ENCODE results near the gene EIF5. TPM values are rescaled to one million over a fixed set of nuclear protein-coding genes. Genes with fewer than 3 reads are reported as not detected.

EIF5 gene
- total RNA-seq, 1 donor from 2014 or later, result 256 TPM

DNA sequence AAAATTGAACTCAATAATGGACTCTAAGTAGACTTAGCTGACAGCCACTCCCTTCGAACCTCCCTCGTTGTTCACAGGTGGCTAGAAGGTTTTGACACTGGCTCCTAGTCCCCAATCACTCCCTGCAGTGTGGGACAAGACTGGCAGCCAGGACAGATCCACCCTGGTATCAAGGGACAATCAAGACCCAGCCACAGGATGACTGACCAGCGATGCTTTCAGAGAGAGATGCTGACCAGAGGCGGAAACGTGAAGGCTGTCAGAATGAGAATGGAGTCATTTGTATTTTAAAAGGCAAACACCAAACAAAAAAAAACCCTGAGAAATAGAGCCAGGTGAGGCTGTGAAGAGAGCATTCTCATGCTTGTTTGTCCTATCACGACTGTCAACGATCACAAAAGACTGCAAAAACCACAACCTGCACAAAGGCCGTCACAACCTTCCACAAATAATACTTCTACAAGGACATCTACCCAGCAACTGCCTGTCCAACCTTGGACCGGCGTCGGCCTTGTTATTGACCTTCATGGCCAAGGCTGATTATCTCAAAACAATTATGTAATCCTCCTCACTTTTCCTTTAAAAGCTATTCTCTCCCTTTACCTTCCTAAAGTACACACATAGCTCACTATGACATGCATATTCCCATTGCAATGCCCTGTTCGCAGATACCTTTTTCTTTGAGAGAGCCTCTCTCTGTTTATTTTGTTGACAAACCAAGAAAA, 13.2 kb downstream of the EIF5 start:
- Mint-ChIP-seq H3K36me3 (peaks cover 25% of the 10 kb centered on the region), H3K9me3 (no peaks in the 10 kb centered on the region), H3K4me3 (no peak overlapping the region), H3K27ac (no peak overlapping the region), H3K4me1 (no peaks in the 10 kb centered on the region), H3K27me3 (ENCODE audit: low read depth) (no peaks in the 10 kb centered on the region)
- no peak for DNase-seq (ENCODE audit: low spot score in 2 of 2, unreplicated experiment in 2 of 2)
- TF ChIP-seq, protein P1, sequence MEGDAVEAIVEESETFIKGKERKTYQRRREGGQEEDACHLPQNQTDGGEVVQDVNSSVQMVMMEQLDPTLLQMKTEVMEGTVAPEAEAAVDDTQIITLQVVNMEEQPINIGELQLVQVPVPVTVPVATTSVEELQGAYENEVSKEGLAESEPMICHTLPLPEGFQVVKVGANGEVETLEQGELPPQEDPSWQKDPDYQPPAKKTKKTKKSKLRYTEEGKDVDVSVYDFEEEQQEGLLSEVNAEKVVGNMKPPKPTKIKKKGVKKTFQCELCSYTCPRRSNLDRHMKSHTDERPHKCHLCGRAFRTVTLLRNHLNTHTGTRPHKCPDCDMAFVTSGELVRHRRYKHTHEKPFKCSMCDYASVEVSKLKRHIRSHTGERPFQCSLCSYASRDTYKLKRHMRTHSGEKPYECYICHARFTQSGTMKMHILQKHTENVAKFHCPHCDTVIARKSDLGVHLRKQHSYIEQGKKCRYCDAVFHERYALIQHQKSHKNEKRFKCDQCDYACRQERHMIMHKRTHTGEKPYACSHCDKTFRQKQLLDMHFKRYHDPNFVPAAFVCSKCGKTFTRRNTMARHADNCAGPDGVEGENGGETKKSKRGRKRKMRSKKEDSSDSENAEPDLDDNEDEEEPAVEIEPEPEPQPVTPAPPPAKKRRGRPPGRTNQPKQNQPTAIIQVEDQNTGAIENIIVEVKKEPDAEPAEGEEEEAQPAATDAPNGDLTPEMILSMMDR (IDR thresholded peaks at IDR 0.05; ENCODE audit: unreplicated experiment), result no peak

DNA sequence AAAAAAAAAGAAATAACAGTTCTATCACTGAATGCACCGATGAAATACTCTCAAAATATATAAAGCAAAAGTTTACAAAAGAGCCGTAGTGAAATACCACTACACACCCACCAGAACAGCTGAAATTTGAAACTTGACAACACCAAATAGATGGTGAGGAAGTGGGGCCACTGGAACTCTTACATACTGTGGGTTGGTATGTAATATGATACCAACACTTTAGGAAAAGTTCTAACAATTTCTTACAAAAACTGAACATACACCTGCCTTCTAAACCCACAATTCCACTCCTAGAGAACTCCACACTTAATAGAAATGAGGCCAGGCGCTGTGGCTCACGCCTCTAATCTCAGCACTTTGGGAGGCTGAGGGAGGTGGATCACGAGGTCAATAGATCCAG, 14.1 kb downstream of the EIF5 start:
- Mint-ChIP-seq H3K9me3 (no peaks in the 10 kb centered on the region), H3K27me3 (ENCODE audit: low read depth) (peaks cover 4% of the 10 kb centered on the region), H3K27ac (no peak overlapping the region), H3K4me1 (no peaks in the 10 kb centered on the region), H3K36me3 (peaks cover 19% of the 10 kb centered on the region), H3K4me3 (no peak overlapping the region)
- DNase-seq (ENCODE audit: low spot score in 2 of 2, unreplicated experiment in 2 of 2), result no peak
- TF ChIP-seq, protein P1 (IDR thresholded peaks at IDR 0.05; ENCODE audit: unreplicated experiment), result no peak

DNA sequence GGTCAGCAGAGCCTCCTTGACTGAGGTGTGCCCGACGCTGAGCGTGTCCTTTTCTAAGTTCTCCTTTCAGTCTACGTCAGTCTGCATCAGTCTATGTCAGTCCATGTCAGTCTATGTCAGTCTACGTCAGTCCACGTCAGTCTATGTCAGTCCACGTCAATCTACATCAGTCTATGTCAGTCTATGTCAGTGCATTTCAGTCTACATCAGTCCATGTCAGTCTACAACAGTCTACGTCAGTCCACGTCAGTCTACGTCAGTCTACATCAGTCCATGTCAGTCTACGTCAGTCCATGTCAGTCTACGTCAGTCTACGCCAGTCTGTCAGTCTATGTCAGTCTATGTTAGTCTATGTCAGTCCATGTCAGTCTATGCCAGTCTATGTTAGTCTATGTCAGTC, 15.9 kb downstream of the EIF5 start:
- no peak for DNase-seq (ENCODE audit: low spot score in 2 of 2, unreplicated experiment in 2 of 2)
- TF ChIP-seq, protein P1 (IDR thresholded peaks at IDR 0.05; ENCODE audit: unreplicated experiment), result no peak
- H3K4me3 Mint-ChIP-seq, result no peak overlapping the region
- H3K9me3 Mint-ChIP-seq, result no peaks in the 10 kb centered on the region
- peaks cover 4% of the 10 kb centered on the region for H3K36me3 Mint-ChIP-seq
- no peaks in the 10 kb centered on the region for H3K4me1 Mint-ChIP-seq
- no peak overlapping the region for H3K27ac Mint-ChIP-seq
- H3K27me3 Mint-ChIP-seq (ENCODE audit: low read depth), result peaks cover 11% of the 10 kb centered on the region

DNA sequence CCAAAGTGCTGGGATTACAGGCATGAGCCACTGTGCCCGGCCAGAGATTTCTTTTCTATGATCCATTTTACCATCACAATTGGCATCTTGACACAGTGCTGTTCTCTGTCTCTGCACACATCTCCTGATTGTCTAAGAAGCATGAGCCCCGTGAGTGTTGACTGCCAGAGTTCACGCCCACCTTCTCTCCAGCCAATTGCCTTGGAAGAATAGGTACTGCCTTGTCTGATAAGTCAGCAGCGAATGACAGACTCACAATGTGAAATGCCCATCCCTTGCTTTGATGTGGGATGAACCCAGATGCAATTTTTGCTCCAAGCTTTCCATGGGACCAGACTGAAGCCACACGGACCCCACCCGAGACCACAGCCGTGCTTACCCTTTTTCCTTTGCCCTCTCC, 19.3 kb downstream of the EIF5 start:
- TF ChIP-seq, protein P1 (IDR thresholded peaks at IDR 0.05; ENCODE audit: unreplicated experiment), result no peak
- DNase-seq (ENCODE audit: low spot score in 2 of 2, unreplicated experiment in 2 of 2), result no peak
- Mint-ChIP-seq H3K36me3 (no peaks in the 10 kb centered on the region), H3K4me3 (no peak overlapping the region), H3K9me3 (no peaks in the 10 kb centered on the region), H3K27me3 (ENCODE audit: low read depth) (peaks cover 11% of the 10 kb centered on the region), H3K27ac (no peak overlapping the region), H3K4me1 (no peaks in the 10 kb centered on the region)

DNA sequence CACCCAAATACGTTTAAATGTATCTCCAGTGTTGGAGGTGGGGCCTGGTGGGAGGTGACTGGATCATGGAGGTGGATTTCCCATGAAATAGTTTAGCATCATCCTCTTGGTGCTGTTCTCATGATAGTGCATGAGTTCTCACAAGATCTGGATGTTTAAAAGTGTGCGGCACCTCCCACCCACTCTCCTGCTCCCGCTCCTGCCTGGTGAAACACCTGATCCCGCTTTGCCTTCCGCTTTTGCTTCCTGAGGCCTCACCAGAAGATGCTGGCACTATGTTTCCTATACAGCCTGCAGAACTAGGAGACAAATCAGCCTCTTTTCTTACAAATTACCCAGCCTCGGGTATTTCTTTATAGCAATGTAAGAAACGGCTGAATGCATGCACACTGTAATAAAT, 20.1 kb downstream of the EIF5 start:
- Mint-ChIP-seq H3K9me3 (no peaks in the 10 kb centered on the region), H3K27me3 (ENCODE audit: low read depth) (peaks cover 11% of the 10 kb centered on the region), H3K4me1 (no peaks in the 10 kb centered on the region), H3K27ac (no peak overlapping the region), H3K4me3 (no peak overlapping the region), H3K36me3 (no peaks in the 10 kb centered on the region)
- TF ChIP-seq, protein P1 (IDR thresholded peaks at IDR 0.05; ENCODE audit: unreplicated experiment), result no peak
- DNase-seq (ENCODE audit: low spot score in 2 of 2, unreplicated experiment in 2 of 2), result no peak
